ENCODE measurements around the gene FBXL7. TPM values are rescaled to one million over a fixed set of nuclear protein-coding genes. Genes with fewer than 3 reads are reported as not detected.

The FBXL7 gene
- total and polyA plus RNA-seq, 2 donors (not counting 1 experiment from before 2014, with no cell fraction given), result not detected

DNA sequence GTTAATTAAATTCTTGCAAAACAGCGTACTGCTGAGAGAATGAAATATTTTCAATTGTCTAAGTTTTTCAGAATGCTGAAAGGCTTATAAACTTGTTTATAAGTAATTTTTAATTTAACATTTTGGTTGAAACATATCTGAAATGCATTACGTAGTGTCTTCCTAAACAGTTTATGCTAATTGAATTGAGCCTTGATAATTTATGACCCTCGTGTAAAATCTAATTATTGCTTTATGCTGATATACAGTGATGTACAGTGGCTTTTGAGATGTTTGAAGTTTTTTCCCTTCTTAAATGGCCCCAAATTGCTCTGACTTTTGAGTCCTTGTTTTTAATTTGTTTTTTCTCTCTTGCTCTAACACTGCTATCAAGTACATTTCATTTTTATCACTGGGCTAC, 262.7 kb downstream of the FBXL7 start:
- intact Hi-C loops (cut with micrococcal nuclease), result no loop called here
- ATAC-seq (ENCODE audit: low read depth), result no peak

DNA sequence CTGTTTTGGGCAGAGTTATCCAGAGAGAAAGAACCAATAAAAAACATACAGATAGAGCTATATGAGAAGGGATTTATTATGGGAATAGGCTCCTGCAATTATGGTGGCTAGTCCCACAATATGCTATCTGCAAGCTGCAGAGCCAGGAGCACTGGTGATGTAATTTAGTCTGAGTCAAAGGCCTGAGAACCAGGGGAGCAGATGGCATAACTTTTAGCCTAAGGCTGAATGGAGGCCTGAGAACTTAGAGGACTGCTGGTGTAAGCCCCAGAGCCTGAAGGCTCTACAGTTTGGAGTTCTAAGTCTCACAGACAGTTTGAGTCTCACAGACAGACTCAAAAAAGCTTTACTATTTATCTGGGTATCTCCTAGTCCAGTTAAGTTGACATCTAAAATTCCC, 263.8 kb downstream of the FBXL7 start:
- Histone ChIP-seq H3K27me3 (replicated peaks in 1 of 4; ENCODE audit: control extremely low read depth in 1 of 4, control insufficient read depth in 3 of 4, insufficient read depth in 4 of 4, low read length in 3 of 4) (no peaks in the 10 kb centered on the region), H3K4me2 (replicated peaks; ENCODE audit: low read depth, low read length, poor library complexity, severe bottlenecking) (no peak overlapping the region), H3K4me3 (ENCODE audit: control extremely low read depth in 1 of 5, extremely low read depth in 1 of 5, insufficient read depth in 1 of 5, low read depth in 2 of 5, low read length in 4 of 5) (no peak overlapping the region), H3K4me1 (ENCODE audit: control insufficient read depth in 2 of 2, insufficient read depth in 2 of 2, low read length in 2 of 2) (no peaks in the 10 kb centered on the region), H3K9me3 (ENCODE audit: control extremely low read depth in 1 of 3, control insufficient read depth in 2 of 3, insufficient read depth in 1 of 3, low read length in 2 of 3) (peaks cover 0 to 3% (median 0%) of the 10 kb centered on the region in 3 donors), H2AFZ (ENCODE audit: insufficient read depth, low read depth, low read length, poor library complexity, severe bottlenecking) (no peak overlapping the region), H4K20me1 (ENCODE audit: control insufficient read depth, insufficient read depth, low read length, poor library complexity, severe bottlenecking) (no peaks in the 10 kb centered on the region), H3K9ac (ENCODE audit: low read length) (no peak overlapping the region), H3K79me2 (ENCODE audit: control insufficient read depth, insufficient read depth, low read length) (no peaks in the 10 kb centered on the region), H3K27ac (ENCODE audit: low read length in 2 of 2) (no peak overlapping the region), H3K36me3 (replicated peaks in 1 of 2; ENCODE audit: control extremely low read depth in 1 of 2, control insufficient read depth in 1 of 2, extremely low read depth in 1 of 2, insufficient read depth in 2 of 2, low read length in 1 of 2) (no peaks in the 10 kb centered on the region)
- CTCF ChIA-PET, result no interaction called here
- POLR2A ChIA-PET, result no interaction called here
- DNase-seq, result no peak
- no peak overlapping the region for H3K27ac Mint-ChIP-seq
- H3K4me1 Mint-ChIP-seq, result no peaks in the 10 kb centered on the region
- intact Hi-C loops (cut with micrococcal nuclease), result no loop called here
- no peaks in the 10 kb centered on the region for H3K27me3 Mint-ChIP-seq
- no peak overlapping the region for H3K4me3 Mint-ChIP-seq
- H3K9me3 Mint-ChIP-seq (ENCODE audit: insufficient read depth), result peaks cover 8% of the 10 kb centered on the region
- no peak for ATAC-seq (ENCODE audit: low read depth)
- TF ChIP-seq, protein P1, sequence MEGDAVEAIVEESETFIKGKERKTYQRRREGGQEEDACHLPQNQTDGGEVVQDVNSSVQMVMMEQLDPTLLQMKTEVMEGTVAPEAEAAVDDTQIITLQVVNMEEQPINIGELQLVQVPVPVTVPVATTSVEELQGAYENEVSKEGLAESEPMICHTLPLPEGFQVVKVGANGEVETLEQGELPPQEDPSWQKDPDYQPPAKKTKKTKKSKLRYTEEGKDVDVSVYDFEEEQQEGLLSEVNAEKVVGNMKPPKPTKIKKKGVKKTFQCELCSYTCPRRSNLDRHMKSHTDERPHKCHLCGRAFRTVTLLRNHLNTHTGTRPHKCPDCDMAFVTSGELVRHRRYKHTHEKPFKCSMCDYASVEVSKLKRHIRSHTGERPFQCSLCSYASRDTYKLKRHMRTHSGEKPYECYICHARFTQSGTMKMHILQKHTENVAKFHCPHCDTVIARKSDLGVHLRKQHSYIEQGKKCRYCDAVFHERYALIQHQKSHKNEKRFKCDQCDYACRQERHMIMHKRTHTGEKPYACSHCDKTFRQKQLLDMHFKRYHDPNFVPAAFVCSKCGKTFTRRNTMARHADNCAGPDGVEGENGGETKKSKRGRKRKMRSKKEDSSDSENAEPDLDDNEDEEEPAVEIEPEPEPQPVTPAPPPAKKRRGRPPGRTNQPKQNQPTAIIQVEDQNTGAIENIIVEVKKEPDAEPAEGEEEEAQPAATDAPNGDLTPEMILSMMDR (IDR thresholded peaks at IDR 0.05), result no peak
- no peak for TF ChIP-seq EZH2 (IDR thresholded peaks at IDR 0.05; ENCODE audit: borderline replicate concordance, insufficient read depth, low read depth, low read length, poor library complexity, severe bottlenecking)

More for the DNA sequence above, 262.7 kb downstream of the FBXL7 start:
- POLR2A ChIA-PET, result no interaction called here
- DNase-seq, result no peak
- no peak overlapping the region for H3K4me3 ChIP-seq (ENCODE audit: control extremely low read depth in 1 of 5, extremely low read depth in 1 of 5, insufficient read depth in 1 of 5, low read depth in 2 of 5, low read length in 4 of 5)
- H3K27ac ChIP-seq (ENCODE audit: low read length in 2 of 2), result no peak overlapping the region
- peaks cover 8% of the 10 kb centered on the region for H3K9me3 Mint-ChIP-seq (ENCODE audit: insufficient read depth)
- no peaks in the 10 kb centered on the region for H4K20me1 ChIP-seq (ENCODE audit: control insufficient read depth, insufficient read depth, low read length, poor library complexity, severe bottlenecking)
- H3K4me1 ChIP-seq (ENCODE audit: control insufficient read depth in 2 of 2, insufficient read depth in 2 of 2, low read length in 2 of 2), result no peaks in the 10 kb centered on the region
- WGBS (ENCODE audit: insufficient coverage), result no CpG with 5 or more reads among the region's 3 CpGs
- no peak overlapping the region for H2AFZ ChIP-seq (ENCODE audit: insufficient read depth, low read depth, low read length, poor library complexity, severe bottlenecking)
- H3K27me3 ChIP-seq (replicated peaks in 1 of 4; ENCODE audit: control extremely low read depth in 1 of 4, control insufficient read depth in 3 of 4, insufficient read depth in 4 of 4, low read length in 3 of 4), result no peaks in the 10 kb centered on the region
- no peak overlapping the region for H3K4me3 Mint-ChIP-seq
- H3K36me3 ChIP-seq (replicated peaks in 1 of 2; ENCODE audit: control extremely low read depth in 1 of 2, control insufficient read depth in 1 of 2, extremely low read depth in 1 of 2, insufficient read depth in 2 of 2, low read length in 1 of 2), result no peaks in the 10 kb centered on the region
- TF ChIP-seq EZH2 (IDR thresholded peaks at IDR 0.05; ENCODE audit: borderline replicate concordance, insufficient read depth, low read depth, low read length, poor library complexity, severe bottlenecking), result no peak
- TF ChIP-seq, protein P1 (IDR thresholded peaks at IDR 0.05), result no peak
- peaks cover 0 to 3% (median 0%) of the 10 kb centered on the region in 3 donors for H3K9me3 ChIP-seq (ENCODE audit: control extremely low read depth in 1 of 3, control insufficient read depth in 2 of 3, insufficient read depth in 1 of 3, low read length in 2 of 3)
- H3K27me3 Mint-ChIP-seq, result no peaks in the 10 kb centered on the region
- H3K4me2 ChIP-seq (replicated peaks; ENCODE audit: low read depth, low read length, poor library complexity, severe bottlenecking), result no peak overlapping the region
- no peaks in the 10 kb centered on the region for H3K79me2 ChIP-seq (ENCODE audit: control insufficient read depth, insufficient read depth, low read length)
- H3K27ac Mint-ChIP-seq, result no peak overlapping the region
- H3K4me1 Mint-ChIP-seq, result no peaks in the 10 kb centered on the region
- no peak overlapping the region for H3K9ac ChIP-seq (ENCODE audit: low read length)
- CTCF ChIA-PET, result no interaction called here

Measured in B cell (primary cell).